ENCODE measurements around the gene PLEKHD1.

PLEKHD1 gene

GRCh38 chr14:69500096-69500495 is 15.6 kb downstream of the PLEKHD1 start:
- no peak for ATAC-seq
- TF ChIP-seq ZNF565 (CRISPR knock-in tag; conservative IDR thresholded peaks at IDR 0.05; ENCODE audit: low read depth) (no peak), CREB5 (CRISPR knock-in tag; IDR thresholded peaks at IDR 0.05; ENCODE audit: low read depth) (no peak)
- TF ChIP-seq, protein P1, sequence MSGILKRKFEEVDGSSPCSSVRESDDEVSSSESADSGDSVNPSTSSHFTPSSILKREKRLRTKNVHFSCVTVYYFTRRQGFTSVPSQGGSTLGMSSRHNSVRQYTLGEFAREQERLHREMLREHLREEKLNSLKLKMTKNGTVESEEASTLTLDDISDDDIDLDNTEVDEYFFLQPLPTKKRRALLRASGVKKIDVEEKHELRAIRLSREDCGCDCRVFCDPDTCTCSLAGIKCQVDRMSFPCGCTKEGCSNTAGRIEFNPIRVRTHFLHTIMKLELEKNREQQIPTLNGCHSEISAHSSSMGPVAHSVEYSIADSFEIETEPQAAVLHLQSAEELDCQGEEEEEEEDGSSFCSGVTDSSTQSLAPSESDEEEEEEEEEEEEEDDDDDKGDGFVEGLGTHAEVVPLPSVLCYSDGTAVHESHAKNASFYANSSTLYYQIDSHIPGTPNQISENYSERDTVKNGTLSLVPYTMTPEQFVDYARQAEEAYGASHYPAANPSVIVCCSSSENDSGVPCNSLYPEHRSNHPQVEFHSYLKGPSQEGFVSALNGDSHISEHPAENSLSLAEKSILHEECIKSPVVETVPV (CRISPR knock-in tag; IDR thresholded peaks at IDR 0.05) = no peak

GRCh38 chr14:69500736-69501135 is 16.2 kb downstream of the PLEKHD1 start:
- TF ChIP-seq BACH2 (CRISPR knock-in tag; IDR thresholded peaks at IDR 0.05; ENCODE audit: borderline replicate concordance) = no peak
- no peak for TF ChIP-seq OSR1 (CRISPR knock-in tag; IDR thresholded peaks at IDR 0.05)
- no peak for TF ChIP-seq PATZ1 (CRISPR knock-in tag; IDR thresholded peaks at IDR 0.05; ENCODE audit: borderline replicate concordance)
- no peak for TF ChIP-seq ARNTL (CRISPR knock-in tag; IDR thresholded peaks at IDR 0.05; ENCODE audit: borderline replicate concordance, low read depth)
- no peak for TF ChIP-seq ZC3H10 (CRISPR knock-in tag; IDR thresholded peaks at IDR 0.05)
- no peak for TF ChIP-seq ESRRG (CRISPR knock-in tag; IDR thresholded peaks at IDR 0.05)
- TF ChIP-seq, protein P2, sequence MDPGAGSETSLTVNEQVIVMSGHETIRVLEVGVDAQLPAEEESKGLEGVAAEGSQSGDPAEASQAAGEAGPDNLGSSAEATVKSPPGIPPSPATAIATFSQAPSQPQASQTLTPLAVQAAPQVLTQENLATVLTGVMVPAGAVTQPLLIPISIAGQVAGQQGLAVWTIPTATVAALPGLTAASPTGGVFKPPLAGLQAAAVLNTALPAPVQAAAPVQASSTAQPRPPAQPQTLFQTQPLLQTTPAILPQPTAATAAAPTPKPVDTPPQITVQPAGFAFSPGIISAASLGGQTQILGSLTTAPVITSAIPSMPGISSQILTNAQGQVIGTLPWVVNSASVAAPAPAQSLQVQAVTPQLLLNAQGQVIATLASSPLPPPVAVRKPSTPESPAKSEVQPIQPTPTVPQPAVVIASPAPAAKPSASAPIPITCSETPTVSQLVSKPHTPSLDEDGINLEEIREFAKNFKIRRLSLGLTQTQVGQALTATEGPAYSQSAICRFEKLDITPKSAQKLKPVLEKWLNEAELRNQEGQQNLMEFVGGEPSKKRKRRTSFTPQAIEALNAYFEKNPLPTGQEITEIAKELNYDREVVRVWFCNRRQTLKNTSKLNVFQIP (CRISPR knock-in tag; IDR thresholded peaks at IDR 0.05; ENCODE audit: borderline replicate concordance, low read depth) = no peak
- no peak for TF ChIP-seq ZNF8 (CRISPR knock-in tag; IDR thresholded peaks at IDR 0.05)
- TF ChIP-seq TCF4 (CRISPR knock-in tag; IDR thresholded peaks at IDR 0.05; ENCODE audit: borderline replicate concordance) = no peak
- TF ChIP-seq ISL1 (CRISPR knock-in tag; IDR thresholded peaks at IDR 0.05) = no peak
- TF ChIP-seq TOX (CRISPR knock-in tag; IDR thresholded peaks at IDR 0.05; ENCODE audit: borderline replicate concordance) = no peak
- no peak for TF ChIP-seq ZNF565 (CRISPR knock-in tag; conservative IDR thresholded peaks at IDR 0.05; ENCODE audit: low read depth)
- no peak for TF ChIP-seq ZNF70 (CRISPR knock-in tag; IDR thresholded peaks at IDR 0.05)
- ATAC-seq = no peak

GRCh38 chr14:69501423-69501838 is 16.9 kb downstream of the PLEKHD1 start:
- ATAC-seq = peak; percentile 73
- TF ChIP-seq ISL1 (CRISPR knock-in tag; IDR thresholded peaks at IDR 0.05) (no peak), CSDC2 (CRISPR knock-in tag; IDR thresholded peaks at IDR 0.05) (no peak), TSHZ2 (CRISPR knock-in tag; IDR thresholded peaks at IDR 0.05) (no peak), ARNTL (CRISPR knock-in tag; IDR thresholded peaks at IDR 0.05; ENCODE audit: borderline replicate concordance, low read depth) (no peak), ZNF565 (CRISPR knock-in tag; conservative IDR thresholded peaks at IDR 0.05; ENCODE audit: low read depth) (no peak), PPARA (CRISPR knock-in tag; IDR thresholded peaks at IDR 0.05; ENCODE audit: borderline replicate concordance) (no peak), ZNF8 (CRISPR knock-in tag; IDR thresholded peaks at IDR 0.05) (no peak), BACH2 (CRISPR knock-in tag; IDR thresholded peaks at IDR 0.05; ENCODE audit: borderline replicate concordance) (no peak), ZFP3 (CRISPR knock-in tag; IDR thresholded peaks at IDR 0.05) (no peak)

GRCh38 chr14:69504775-69505174 is 20.2 kb downstream of the PLEKHD1 start:
- peak; percentile 23; the same call in 2 of the 3 replicates for ATAC-seq
- TF ChIP-seq TOX (CRISPR knock-in tag; IDR thresholded peaks at IDR 0.05; ENCODE audit: borderline replicate concordance) (no peak), TCF4 (CRISPR knock-in tag; IDR thresholded peaks at IDR 0.05; ENCODE audit: borderline replicate concordance) (peak; percentile 58; the same call in 1 of the 2 replicates), PPARA (CRISPR knock-in tag; IDR thresholded peaks at IDR 0.05; ENCODE audit: borderline replicate concordance) (no peak), ARNTL (CRISPR knock-in tag; IDR thresholded peaks at IDR 0.05; ENCODE audit: borderline replicate concordance, low read depth) (no peak), ESRRG (CRISPR knock-in tag; IDR thresholded peaks at IDR 0.05) (no peak), ZC3H10 (CRISPR knock-in tag; IDR thresholded peaks at IDR 0.05) (no peak), PATZ1 (CRISPR knock-in tag; IDR thresholded peaks at IDR 0.05; ENCODE audit: borderline replicate concordance) (no peak), BACH2 (CRISPR knock-in tag; IDR thresholded peaks at IDR 0.05; ENCODE audit: borderline replicate concordance) (no peak)
